ENCODE results near the gene CTNNA2. TPM values are rescaled to one million over a fixed set of nuclear protein-coding genes. Genes with fewer than 3 reads are reported as not detected.

The CTNNA2 gene
- total RNA-seq, 1 donor from 2014 or later = 15.0 TPM

- no peak for DNase-seq (ENCODE audit: extremely low spot score, unreplicated experiment)
- Mint-ChIP-seq H3K4me1 (ENCODE audit: unreplicated experiment) (no peaks in the 10 kb centered on the region), H3K4me3 (no peak overlapping the region), H3K27ac (no peak overlapping the region), H3K27me3 (no peaks in the 10 kb centered on the region), H3K9me3 (no peaks in the 10 kb centered on the region), H3K36me3 (no peaks in the 10 kb centered on the region)
- no peak for TF ChIP-seq CTCF (conservative IDR thresholded peaks at IDR 0.05)
Observed at GRCh38 chr2:79980816-79981215, 468.0 kb downstream of the CTNNA2 start.

- H3K36me3 Mint-ChIP-seq = no peaks in the 10 kb centered on the region
- no peak overlapping the region for H3K4me3 Mint-ChIP-seq
- H3K27ac Mint-ChIP-seq = no peak overlapping the region
- no peaks in the 10 kb centered on the region for H3K9me3 Mint-ChIP-seq
- no peaks in the 10 kb centered on the region for H3K27me3 Mint-ChIP-seq
- no peaks in the 10 kb centered on the region for H3K4me1 Mint-ChIP-seq (ENCODE audit: unreplicated experiment)
- TF ChIP-seq CTCF (conservative IDR thresholded peaks at IDR 0.05) = no peak
- DNase-seq (ENCODE audit: extremely low spot score, unreplicated experiment) = no peak
Observed at GRCh38 chr2:79981316-79981715, 468.5 kb downstream of the CTNNA2 start.

- Mint-ChIP-seq H3K27ac (no peak overlapping the region), H3K4me3 (no peak overlapping the region), H3K27me3 (no peaks in the 10 kb centered on the region), H3K36me3 (no peaks in the 10 kb centered on the region), H3K9me3 (no peaks in the 10 kb centered on the region), H3K4me1 (ENCODE audit: unreplicated experiment) (no peaks in the 10 kb centered on the region)
- no peak for DNase-seq (ENCODE audit: extremely low spot score, unreplicated experiment)
- TF ChIP-seq CTCF (conservative IDR thresholded peaks at IDR 0.05) = peak; percentile 68
Observed at GRCh38 chr2:79982445-79982844, 469.6 kb downstream of the CTNNA2 start.

GRCh38 chr2:79984476-79984875 is 471.6 kb downstream of the CTNNA2 start:
- Mint-ChIP-seq H3K27ac (no peak overlapping the region), H3K9me3 (no peaks in the 10 kb centered on the region), H3K27me3 (no peaks in the 10 kb centered on the region), H3K4me3 (no peak overlapping the region), H3K36me3 (no peaks in the 10 kb centered on the region), H3K4me1 (ENCODE audit: unreplicated experiment) (no peaks in the 10 kb centered on the region)
- no peak for TF ChIP-seq CTCF (conservative IDR thresholded peaks at IDR 0.05)
- DNase-seq (ENCODE audit: extremely low spot score, unreplicated experiment) = no peak

GRCh38 chr2:79985145-79985544 is 472.3 kb downstream of the CTNNA2 start:
- no peak overlapping the region for H3K4me3 Mint-ChIP-seq
- no peaks in the 10 kb centered on the region for H3K36me3 Mint-ChIP-seq
- no peaks in the 10 kb centered on the region for H3K9me3 Mint-ChIP-seq
- no peak for DNase-seq (ENCODE audit: extremely low spot score, unreplicated experiment)
- no peak for TF ChIP-seq CTCF (conservative IDR thresholded peaks at IDR 0.05)
- no peak overlapping the region for H3K27ac Mint-ChIP-seq
- no peaks in the 10 kb centered on the region for H3K4me1 Mint-ChIP-seq (ENCODE audit: unreplicated experiment)
- no peaks in the 10 kb centered on the region for H3K27me3 Mint-ChIP-seq

- DNase-seq (ENCODE audit: extremely low spot score, unreplicated experiment) = no peak
- Mint-ChIP-seq H3K36me3 (no peaks in the 10 kb centered on the region), H3K4me1 (ENCODE audit: unreplicated experiment) (no peaks in the 10 kb centered on the region), H3K27ac (no peak overlapping the region), H3K9me3 (no peaks in the 10 kb centered on the region), H3K27me3 (no peaks in the 10 kb centered on the region), H3K4me3 (no peak overlapping the region)
- TF ChIP-seq CTCF (conservative IDR thresholded peaks at IDR 0.05) = no peak
Observed at GRCh38 chr2:79985571-79985970, 472.7 kb downstream of the CTNNA2 start.
